Erythroblast (primary cell): ENCODE measurements around the gene RIMS1.

Experiments used
- DNase-seq, 2 experiments: peaks; one replicate each; lab custom pipeline; 2025; lab: John Stamatoyannopoulos, UW
- GATA1 ChIP-seq: IDR thresholded peaks from 2 replicates; pipeline ENCODE4 v1.6.1; 2011; ENCODE audit warnings: low read depth, mild to moderate bottlenecking, control low read depth, low read length, moderate library complexity
- POLR2A ChIP-seq: IDR thresholded peaks from 2 replicates; pipeline ENCODE4 v1.6.1; 2011; ENCODE audit warnings: mild to moderate bottlenecking, low read length

Gene RIMS1

GRCh38 chr6:72417759-72418158 lies 531.4 kb downstream of the RIMS1 start:
- DNase-seq: no peak
- no peak for TF ChIP-seq GATA1

- no peak for TF ChIP-seq GATA1
- TF ChIP-seq POLR2A: no peak
- no peak for DNase-seq
These were observed 532.1 kb downstream of the RIMS1 start for GRCh38 chr6:72418495-72418894.

- no peak for DNase-seq
- TF ChIP-seq POLR2A: no peak
- TF ChIP-seq GATA1: no peak
These were observed 533.6 kb downstream of the RIMS1 start for GRCh38 chr6:72419966-72420365.

GRCh38 chr6:72420409-72420808 lies 534.1 kb downstream of the RIMS1 start:
- DNase-seq: no peak

GRCh38 chr6:72421387-72421786 lies 535.0 kb downstream of the RIMS1 start:
- TF ChIP-seq GATA1 (no peak), POLR2A (no peak)
- DNase-seq: no peak

More at GRCh38 chr6:72420409-72420808, 534.1 kb downstream of the RIMS1 start:
- TF ChIP-seq POLR2A: no peak
- no peak for TF ChIP-seq GATA1

- no peak for DNase-seq
- TF ChIP-seq GATA1 (no peak), POLR2A (no peak)
These were observed 535.8 kb downstream of the RIMS1 start for GRCh38 chr6:72422171-72422570.

GRCh38 chr6:72424476-72424875 lies 538.1 kb downstream of the RIMS1 start:
- no peak for DNase-seq
- TF ChIP-seq GATA1: no peak
- TF ChIP-seq POLR2A: no peak

- TF ChIP-seq POLR2A (no peak), GATA1 (no peak)
- DNase-seq: no peak
These were observed 538.8 kb downstream of the RIMS1 start for GRCh38 chr6:72425003-72425681.

- TF ChIP-seq GATA1 (no peak), POLR2A (no peak)
- DNase-seq: no peak
These were observed 554.3 kb downstream of the RIMS1 start for GRCh38 chr6:72440611-72441010.

GRCh38 chr6:72446430-72446829 lies 560.1 kb downstream of the RIMS1 start:
- TF ChIP-seq GATA1 (no peak), POLR2A (no peak)
- no peak for DNase-seq
